OCI-LY1 (cell line): ENCODE results near the gene APBB3.

Experiments
- H2AFZ ChIP-seq: fragments of 200-600 bp; sonication (generic), shearing (Covaris generic); 2 replicates; pipeline ENCODE4 v1.6.0; 2014; ENCODE audit warnings: antibody characterized with exemption, mild to moderate bottlenecking, low read length
- H3F3A ChIP-seq: fragments of 200-600 bp; sonication (generic), shearing (Covaris generic); 2 replicates; pipeline ENCODE4 v1.6.0; 2014; ENCODE audit warnings: mild to moderate bottlenecking, antibody characterized with exemption, low read length, moderate library complexity; ENCODE audit not compliant: insufficient read depth
- H3K27ac ChIP-seq: fragments of 200-600 bp; sonication (generic); 2 replicates; pipeline ENCODE4 v1.5.1; 2014; ENCODE audit warnings: low read length, mixed run types, mild to moderate bottlenecking, low read depth; ENCODE audit not compliant: poor library complexity, severe bottlenecking
- H3K27me3 ChIP-seq: fragments of 200-600 bp; sonication (generic); 2 replicates; pipeline ENCODE4 v1.6.0; 2014; ENCODE audit warnings: antibody characterized with exemption, mild to moderate bottlenecking, low read length, moderate library complexity; ENCODE audit not compliant: insufficient read depth
- H3K36me3 ChIP-seq: fragments of 200-600 bp; sonication (generic); 2 replicates; pipeline ENCODE4 v1.6.1; 2014; ENCODE audit warnings: mild to moderate bottlenecking, antibody characterized with exemption, low read length, moderate library complexity, mixed read lengths; ENCODE audit not compliant: insufficient read depth
- H3K4me1 ChIP-seq: fragments of 200-600 bp; sonication (generic); 2 replicates; pipeline ENCODE4 v1.5.1; 2014; ENCODE audit warnings: mild to moderate bottlenecking, low read length, moderate library complexity; ENCODE audit not compliant: insufficient read depth, severe bottlenecking
- H3K4me2 ChIP-seq: fragments of 200-600 bp; sonication (generic), shearing (Covaris generic); 2 replicates; pipeline ENCODE4 v1.6.1; 2014; ENCODE audit warnings: low read length
- H3K4me3 ChIP-seq: fragments of 200-600 bp; sonication (generic); 2 replicates; pipeline ENCODE4 v1.5.1; 2014; ENCODE audit warnings: low read length, low read depth, mild to moderate bottlenecking, mixed read lengths; ENCODE audit not compliant: poor library complexity, severe bottlenecking
- H3K79me2 ChIP-seq: fragments of 200-600 bp; shearing (Covaris generic); 2 replicates; pipeline ENCODE4 v1.6.1; 2016; ENCODE audit warnings: mixed run types, low read length, mixed read lengths; ENCODE audit not compliant: insufficient read depth
- H3K9ac ChIP-seq: fragments of 200-600 bp; sonication (generic), shearing (Covaris generic); 2 replicates; pipeline ENCODE4 v1.6.1; 2014; ENCODE audit warnings: mild to moderate bottlenecking, low read length, mixed read lengths
- H3K9me2 ChIP-seq: fragments of 200-600 bp; sonication (generic), shearing (Covaris generic); 2 replicates; pipeline ENCODE4 v1.6.1; 2014; ENCODE audit warnings: low read depth, mild to moderate bottlenecking, low read length, mixed read lengths
- H3K9me3 ChIP-seq: fragments of 200-600 bp; shearing (Covaris generic); 2 replicates; pipeline ENCODE4 v1.6.1; 2014; ENCODE audit warnings: low read length, mixed read lengths
- H4K20me1 ChIP-seq: fragments of 200-600 bp; sonication (generic), shearing (Covaris generic); 2 replicates; pipeline ENCODE4 v1.6.0; 2016; ENCODE audit warnings: mild to moderate bottlenecking, low read length; ENCODE audit not compliant: insufficient read depth
- CTCF ChIP-seq: fragments of 200-600 bp; sonication (generic), shearing (Covaris generic); IDR thresholded peaks from 2 replicates; pipeline ENCODE4 v1.5.1; 2017; ENCODE audit warnings: mild to moderate bottlenecking, antibody characterized with exemption, low read length, moderate library complexity, mixed read lengths
- EZH2 ChIP-seq: fragments of 200-600 bp; sonication (generic), shearing (Covaris generic); IDR thresholded peaks from 2 replicates; pipeline ENCODE4 v1.8.0; 2017; ENCODE audit warnings: borderline replicate concordance, mixed run types, mild to moderate bottlenecking, antibody characterized with exemption, low read length, moderate library complexity, mixed read lengths

The APBB3 gene

GRCh38 chr5:140565024-140565779, 804 bp upstream of the APBB3 start:
- Histone ChIP-seq H3K4me1 (peaks cover 33% of the 10 kb centered on the region), H3K36me3 (peaks cover 33% of the 10 kb centered on the region), H3K9me3 (no peaks in the 10 kb centered on the region), H4K20me1 (no peaks in the 10 kb centered on the region), H3K9ac (peak overlapping the region; percentile 92), H2AFZ (no peak overlapping the region; the same call in 1 of the 2 replicates), H3K27me3 (no peaks in the 10 kb centered on the region), H3F3A (no peaks in the 10 kb centered on the region), H3K9me2 (no peaks in the 10 kb centered on the region), H3K4me3 (peak overlapping the region; percentile 79), H3K27ac (peak overlapping the region; percentile 57), H3K4me2 (peak overlapping the region; percentile 94), H3K79me2 (no peaks in the 10 kb centered on the region)
- TF ChIP-seq EZH2 (no peak), CTCF (no peak)

- H3K9ac ChIP-seq = peak overlapping the region; percentile 92
- no peaks in the 10 kb centered on the region for H4K20me1 ChIP-seq
- H3F3A ChIP-seq = no peaks in the 10 kb centered on the region
- peak overlapping the region; percentile 94 for H3K4me2 ChIP-seq
- H3K4me1 ChIP-seq = peaks cover 27% of the 10 kb centered on the region
- H3K36me3 ChIP-seq = peaks cover 24% of the 10 kb centered on the region
- H3K79me2 ChIP-seq = no peaks in the 10 kb centered on the region
- no peak for TF ChIP-seq EZH2
- no peak for TF ChIP-seq CTCF
- no peaks in the 10 kb centered on the region for H3K9me3 ChIP-seq
- no peak overlapping the region for H3K27ac ChIP-seq
- H2AFZ ChIP-seq = no peak overlapping the region
- no peaks in the 10 kb centered on the region for H3K27me3 ChIP-seq
- H3K9me2 ChIP-seq = no peaks in the 10 kb centered on the region
- peak overlapping the region; percentile 79 for H3K4me3 ChIP-seq
Observed at GRCh38 chr5:140563596-140563995, 802 bp downstream of the APBB3 start.

GRCh38 chr5:140561753-140562523, 2.5 kb downstream of the APBB3 start:
- Histone ChIP-seq H2AFZ (no peak overlapping the region), H3F3A (no peaks in the 10 kb centered on the region), H3K4me3 (no peak overlapping the region), H3K9me2 (no peaks in the 10 kb centered on the region), H3K36me3 (peaks cover 7% of the 10 kb centered on the region), H3K9me3 (no peaks in the 10 kb centered on the region), H3K27ac (no peak overlapping the region), H3K4me2 (no peak overlapping the region), H3K9ac (no peak overlapping the region), H3K79me2 (no peaks in the 10 kb centered on the region), H4K20me1 (no peaks in the 10 kb centered on the region), H3K27me3 (no peaks in the 10 kb centered on the region), H3K4me1 (peaks cover 32% of the 10 kb centered on the region)
- TF ChIP-seq CTCF (no peak), EZH2 (no peak)
